Measurements from ENCODE around the gene KLHL5. TPM values are rescaled to one million over a fixed set of nuclear protein-coding genes. Genes with fewer than 3 reads are reported as not detected.

Gene KLHL5
- total RNA-seq (ENCODE audit: low replicate concordance): 45.5 and 65.9 TPM in 2 replicates

DNA sequence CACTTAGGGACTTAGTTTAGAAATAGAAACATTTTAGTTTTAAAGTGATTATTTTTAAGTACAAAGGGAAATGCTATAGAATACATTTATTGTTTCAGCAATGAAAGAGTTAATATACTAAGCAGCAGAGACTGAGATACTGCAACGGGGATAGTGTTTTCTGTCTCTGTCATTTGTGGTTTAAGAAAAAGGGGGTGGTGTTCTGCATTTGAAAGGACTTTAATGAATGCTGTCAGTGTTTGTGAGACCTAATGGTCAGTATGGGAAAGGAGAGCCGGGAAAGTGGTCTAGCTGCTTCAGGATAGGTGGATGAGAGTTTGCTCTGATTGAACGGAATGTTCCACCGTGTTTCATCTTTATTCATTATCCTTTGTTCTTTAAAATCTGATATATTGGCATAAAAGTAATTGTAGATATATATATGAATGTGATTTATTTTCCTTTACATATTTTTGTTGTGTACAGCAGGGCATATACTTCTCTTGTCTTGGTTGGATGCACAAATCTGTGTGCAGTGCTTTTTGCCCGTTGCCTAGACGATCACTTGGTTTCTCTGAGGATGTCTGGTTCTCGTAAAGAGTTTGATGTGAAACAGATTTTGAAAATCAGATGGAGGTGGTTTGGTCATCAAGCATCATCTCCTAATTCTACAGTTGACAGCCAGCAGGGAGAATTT, at the start of gene KLHL5:
Gene KLHL5 (plus strand): TSS at position 139 of the 676 bp plus-strand sequence. CDS start 421 bp downstream, at position 560.
- Mint-ChIP-seq H3K4me1 (peaks cover 15% of the 10 kb centered on the region), H3K27me3 (ENCODE audit: insufficient read depth, low read depth) (no peaks in the 10 kb centered on the region), H3K4me3 (peak within 1 kb of the TSS; percentile 78), H3K9me3 (no peaks in the 10 kb centered on the region), H3K36me3 (no peaks in the 10 kb centered on the region), H3K27ac (peak within 1 kb of the TSS; percentile 58)
- Histone ChIP-seq H3K27me3 (no peaks in the 10 kb centered on the region), H2AFZ (replicated peaks) (no peak within 1 kb of the TSS), H3K9me3 (ENCODE audit: low read depth) (no peaks in the 10 kb centered on the region), H3K79me2 (ENCODE audit: low read depth) (peaks cover 93% of the 10 kb centered on the region), H3K4me2 (peak within 1 kb of the TSS; percentile 71), H3K4me3 (peak within 1 kb of the TSS; percentile 34), H4K20me1 (ENCODE audit: low read depth) (peaks cover 32% of the 10 kb centered on the region), H3F3A (ENCODE audit: low read depth) (peaks cover 14% of the 10 kb centered on the region), H3K9ac (no peak within 1 kb of the TSS), H3K4me1 (peaks cover 24% of the 10 kb centered on the region), H3K27ac (peak within 1 kb of the TSS; percentile 1), H3K36me3 (no peaks in the 10 kb centered on the region)
- peak; percentile 62 for DNase-seq (ENCODE audit: low spot score)
- no peak for TF ChIP-seq EZH2 (IDR thresholded peaks at IDR 0.05)
- TF ChIP-seq, protein P1, sequence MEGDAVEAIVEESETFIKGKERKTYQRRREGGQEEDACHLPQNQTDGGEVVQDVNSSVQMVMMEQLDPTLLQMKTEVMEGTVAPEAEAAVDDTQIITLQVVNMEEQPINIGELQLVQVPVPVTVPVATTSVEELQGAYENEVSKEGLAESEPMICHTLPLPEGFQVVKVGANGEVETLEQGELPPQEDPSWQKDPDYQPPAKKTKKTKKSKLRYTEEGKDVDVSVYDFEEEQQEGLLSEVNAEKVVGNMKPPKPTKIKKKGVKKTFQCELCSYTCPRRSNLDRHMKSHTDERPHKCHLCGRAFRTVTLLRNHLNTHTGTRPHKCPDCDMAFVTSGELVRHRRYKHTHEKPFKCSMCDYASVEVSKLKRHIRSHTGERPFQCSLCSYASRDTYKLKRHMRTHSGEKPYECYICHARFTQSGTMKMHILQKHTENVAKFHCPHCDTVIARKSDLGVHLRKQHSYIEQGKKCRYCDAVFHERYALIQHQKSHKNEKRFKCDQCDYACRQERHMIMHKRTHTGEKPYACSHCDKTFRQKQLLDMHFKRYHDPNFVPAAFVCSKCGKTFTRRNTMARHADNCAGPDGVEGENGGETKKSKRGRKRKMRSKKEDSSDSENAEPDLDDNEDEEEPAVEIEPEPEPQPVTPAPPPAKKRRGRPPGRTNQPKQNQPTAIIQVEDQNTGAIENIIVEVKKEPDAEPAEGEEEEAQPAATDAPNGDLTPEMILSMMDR (IDR thresholded peaks at IDR 0.05): no peak
- TF ChIP-seq EZH2phosphoT487 (IDR thresholded peaks at IDR 0.05): no peak

DNA sequence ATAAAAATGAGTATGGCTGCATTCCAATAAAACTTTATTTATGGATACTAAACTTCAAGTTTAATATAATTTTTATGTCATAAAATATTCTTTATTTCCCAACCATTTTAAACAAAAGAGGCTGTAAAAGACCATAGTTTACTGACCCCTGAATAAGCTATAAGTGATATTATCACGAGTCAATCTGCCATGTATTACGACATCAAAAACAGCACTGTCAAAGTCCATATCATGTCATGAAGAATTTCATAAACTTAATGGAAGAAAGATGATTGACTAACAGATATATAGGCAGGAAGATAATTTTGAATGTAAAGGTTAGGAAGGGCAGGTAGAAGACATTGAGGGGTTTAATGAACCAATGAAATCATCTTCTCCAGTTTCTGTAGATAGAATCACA, 48.0 kb upstream of the KLHL5 start:
- Histone ChIP-seq H3K27ac (no peak overlapping the region), H3K4me3 (no peak overlapping the region), H3K4me2 (no peak overlapping the region), H3K9ac (no peak overlapping the region), H3K4me1 (no peaks in the 10 kb centered on the region), H2AFZ (replicated peaks) (no peak overlapping the region), H3F3A (ENCODE audit: low read depth) (no peaks in the 10 kb centered on the region), H3K36me3 (no peaks in the 10 kb centered on the region), H3K9me3 (ENCODE audit: low read depth) (no peaks in the 10 kb centered on the region), H3K27me3 (no peaks in the 10 kb centered on the region), H3K79me2 (ENCODE audit: low read depth) (no peaks in the 10 kb centered on the region), H4K20me1 (ENCODE audit: low read depth) (no peaks in the 10 kb centered on the region)
- Mint-ChIP-seq H3K4me1 (no peaks in the 10 kb centered on the region), H3K36me3 (no peaks in the 10 kb centered on the region), H3K4me3 (no peak overlapping the region), H3K9me3 (peaks cover 9% of the 10 kb centered on the region), H3K27me3 (ENCODE audit: insufficient read depth, low read depth) (peaks cover 2% of the 10 kb centered on the region), H3K27ac (no peak overlapping the region)
- TF ChIP-seq, protein P1 (IDR thresholded peaks at IDR 0.05): no peak
- TF ChIP-seq EZH2phosphoT487 (IDR thresholded peaks at IDR 0.05) (no peak), EZH2 (IDR thresholded peaks at IDR 0.05) (no peak)
- no peak for DNase-seq (ENCODE audit: low spot score)

DNA sequence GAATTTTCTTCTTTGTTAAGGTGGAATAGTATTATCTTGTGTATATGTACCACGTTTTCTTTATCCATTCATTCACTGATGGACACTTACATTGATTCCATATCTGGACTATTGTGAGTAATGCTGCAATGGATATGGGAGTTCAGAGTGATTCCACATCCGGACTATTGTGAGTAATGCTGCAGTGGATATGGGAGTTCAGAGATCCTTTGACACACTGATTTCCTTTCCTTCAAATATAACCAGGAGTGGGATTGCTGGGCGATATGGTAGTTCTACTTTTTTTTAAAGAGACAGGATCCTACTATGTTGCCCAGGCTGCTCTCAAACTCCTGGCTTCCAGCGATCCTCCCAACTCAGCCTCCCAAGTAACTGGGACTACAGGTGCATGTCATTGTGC, 41.9 kb upstream of the KLHL5 start:
- no peaks in the 10 kb centered on the region for H3K9me3 ChIP-seq (ENCODE audit: low read depth)
- H3K79me2 ChIP-seq (ENCODE audit: low read depth): no peaks in the 10 kb centered on the region

More for the DNA sequence above, 41.9 kb upstream of the KLHL5 start:
- H3F3A ChIP-seq (ENCODE audit: low read depth): no peaks in the 10 kb centered on the region
- H3K36me3 Mint-ChIP-seq: no peaks in the 10 kb centered on the region
- DNase-seq (ENCODE audit: low spot score): no peak
- H3K4me1 Mint-ChIP-seq: no peaks in the 10 kb centered on the region
- H3K27ac ChIP-seq: no peak overlapping the region
- H3K4me3 Mint-ChIP-seq: no peak overlapping the region
- H4K20me1 ChIP-seq (ENCODE audit: low read depth): no peaks in the 10 kb centered on the region
- H3K27me3 Mint-ChIP-seq (ENCODE audit: insufficient read depth, low read depth): peaks cover 2% of the 10 kb centered on the region
- no peak overlapping the region for H3K4me2 ChIP-seq
- no peak for TF ChIP-seq EZH2phosphoT487 (IDR thresholded peaks at IDR 0.05)
- no peak for TF ChIP-seq EZH2 (IDR thresholded peaks at IDR 0.05)
- TF ChIP-seq, protein P1 (IDR thresholded peaks at IDR 0.05): no peak
- no peaks in the 10 kb centered on the region for H3K36me3 ChIP-seq
- H3K9me3 Mint-ChIP-seq: peaks cover 9% of the 10 kb centered on the region
- no peaks in the 10 kb centered on the region for H3K27me3 ChIP-seq
- H3K9ac ChIP-seq: no peak overlapping the region
- no peak overlapping the region for H3K4me3 ChIP-seq
- no peak overlapping the region for H2AFZ ChIP-seq (replicated peaks)
- H3K4me1 ChIP-seq: no peaks in the 10 kb centered on the region
- no peak overlapping the region for H3K27ac Mint-ChIP-seq

All from neural progenitor cell (in vitro differentiated cells).